Left renal pelvis (tissue), 4 donors: Measurements from ENCODE around the gene ARVCF. TPM values are rescaled to one million over a fixed set of nuclear protein-coding genes. Genes with fewer than 3 reads are reported as not detected.

Experiments
- DNase-seq, 4 donors: peaks; one replicate each; pipeline ENCODE4 v3.0.0-alpha.2; 2013; ENCODE audit warnings: low read depth in 4 of 4, low spot score in 3 of 4
- polyA plus RNA-seq, 4 donors: library from polyadenylated mRNA; unstranded; fragments of 120-200 nt; gene quantifications; one replicate each; pipeline ENCODE4 v1.2.1, GENCODE V29; 2013; ENCODE audit not compliant: insufficient read length in 4 of 4

ARVCF gene
- polyA plus RNA-seq, 4 donors = 17.5 to 32.5 (median 18.8) TPM

GRCh38 chr22:20031732-20032406 is 15.2 kb upstream of the ARVCF start:
- no peak for DNase-seq

GRCh38 chr22:20029550-20030225 is 13.1 kb upstream of the ARVCF start:
- DNase-seq = no peak

GRCh38 chr22:20028855-20029549 is 12.4 kb upstream of the ARVCF start:
- no peak for DNase-seq

GRCh38 chr22:20027966-20028854 is 11.6 kb upstream of the ARVCF start:
- no peak for DNase-seq

GRCh38 chr22:20026996-20027601 is 10.5 kb upstream of the ARVCF start:
- no peak for DNase-seq

GRCh38 chr22:20026204-20026908 is 9.7 kb upstream of the ARVCF start:
- no peak for DNase-seq

GRCh38 chr22:20025401-20026203 is 9.0 kb upstream of the ARVCF start:
- no peak for DNase-seq

GRCh38 chr22:20024650-20025397 is 8.2 kb upstream of the ARVCF start:
- no peak for DNase-seq

- DNase-seq = no peak
Measured at GRCh38 chr22:20024225-20024624, 7.6 kb upstream of the ARVCF start.

- DNase-seq = no peak
Measured at GRCh38 chr22:20022978-20023613, 6.5 kb upstream of the ARVCF start.

GRCh38 chr22:20022231-20022977 is 5.8 kb upstream of the ARVCF start:
- no peak for DNase-seq

- DNase-seq = no peak
Measured at GRCh38 chr22:20021196-20022181, 4.9 kb upstream of the ARVCF start.

GRCh38 chr22:20020533-20021195 is 4.0 kb upstream of the ARVCF start, which contains the start of gene TANGO2:
Gene TANGO2 (plus strand): TSS chr22:20021110. CDS start chr22:20036799, 15,689 bp downstream.
- peak; percentile 71 to 81 (median 79) for DNase-seq

- DNase-seq = no peak
Measured at GRCh38 chr22:20019661-20020532, 3.3 kb upstream of the ARVCF start.
